IPS-18a (cell line): ENCODE results near the gene EPHA6.

Experiments
- H3K27ac ChIP-seq: one replicate; pipeline ENCODE4 v1.5.1; 2013; ENCODE audit warnings: low read length
- H3K27me3 ChIP-seq: one replicate; pipeline ENCODE4 v1.6.1; 2013; ENCODE audit warnings: mild to moderate bottlenecking, low read length; ENCODE audit not compliant: control insufficient read depth, insufficient read depth
- H3K36me3 ChIP-seq: one replicate; pipeline ENCODE4 v1.6.1; 2013; ENCODE audit warnings: low read depth, low read length; ENCODE audit not compliant: control insufficient read depth
- H3K4me1 ChIP-seq: one replicate; pipeline ENCODE4 v1.6.1; 2013; ENCODE audit warnings: low read depth, low read length; ENCODE audit not compliant: control insufficient read depth
- H3K4me3 ChIP-seq: one replicate; pipeline ENCODE4 v1.5.1; 2013; ENCODE audit warnings: low read length
- H3K9ac ChIP-seq: one replicate; pipeline ENCODE4 v1.6.1; 2013; ENCODE audit warnings: mild to moderate bottlenecking, low read length, moderate library complexity
- H3K9me3 ChIP-seq: one replicate; pipeline ENCODE4 v1.6.1; 2013; ENCODE audit warnings: low read depth, low read length; ENCODE audit not compliant: control insufficient read depth

EPHA6 gene

DNA sequence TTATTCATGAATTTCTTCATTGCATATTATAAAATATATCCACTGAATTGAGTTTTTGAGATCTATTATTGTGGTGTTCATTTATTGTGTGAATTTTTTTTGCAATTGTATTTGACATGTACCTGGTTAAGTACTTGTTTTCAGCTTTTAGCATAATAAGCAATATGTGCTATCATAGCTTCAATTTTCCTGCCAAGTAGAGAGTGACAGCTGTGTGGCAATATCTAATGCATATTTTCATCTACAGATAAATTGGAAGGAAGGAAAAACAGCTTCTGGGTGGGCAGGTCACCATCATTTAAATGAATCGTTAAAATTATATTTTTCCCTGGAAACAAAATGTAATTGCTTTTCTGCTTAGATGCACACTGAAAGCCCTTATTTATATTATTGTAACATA lies 296.9 kb downstream of the EPHA6 start:
- H3K27me3 ChIP-seq = no peaks in the 10 kb centered on the region
- H3K4me1 ChIP-seq = peaks cover 17% of the 10 kb centered on the region
- H3K4me3 ChIP-seq = no peak overlapping the region
- no peak overlapping the region for H3K27ac ChIP-seq
- H3K36me3 ChIP-seq = no peaks in the 10 kb centered on the region
- no peaks in the 10 kb centered on the region for H3K9me3 ChIP-seq
- H3K9ac ChIP-seq = no peak overlapping the region

DNA sequence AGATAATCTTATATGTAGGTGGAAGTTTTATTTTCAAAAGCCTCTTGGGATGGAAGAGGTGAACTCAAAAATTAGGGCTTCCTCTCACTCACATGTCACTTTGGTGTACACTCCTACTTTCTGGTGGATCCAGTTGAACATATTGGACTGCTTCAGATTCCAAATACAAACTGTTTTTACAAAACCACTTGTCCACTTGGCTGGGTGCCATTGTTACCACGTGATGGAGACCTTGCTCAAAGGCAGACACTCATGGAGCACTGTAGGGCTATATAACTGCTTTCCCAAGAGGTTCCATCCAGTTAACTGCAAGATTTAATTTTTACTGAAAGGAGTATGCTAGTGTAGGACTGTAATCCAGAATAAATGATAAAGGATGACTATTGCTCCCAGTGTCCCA lies 307.0 kb downstream of the EPHA6 start:
- Histone ChIP-seq H3K27ac (no peak overlapping the region), H3K4me1 (peaks cover 28% of the 10 kb centered on the region), H3K4me3 (no peak overlapping the region), H3K27me3 (no peaks in the 10 kb centered on the region), H3K36me3 (no peaks in the 10 kb centered on the region), H3K9ac (no peak overlapping the region), H3K9me3 (no peaks in the 10 kb centered on the region)

DNA sequence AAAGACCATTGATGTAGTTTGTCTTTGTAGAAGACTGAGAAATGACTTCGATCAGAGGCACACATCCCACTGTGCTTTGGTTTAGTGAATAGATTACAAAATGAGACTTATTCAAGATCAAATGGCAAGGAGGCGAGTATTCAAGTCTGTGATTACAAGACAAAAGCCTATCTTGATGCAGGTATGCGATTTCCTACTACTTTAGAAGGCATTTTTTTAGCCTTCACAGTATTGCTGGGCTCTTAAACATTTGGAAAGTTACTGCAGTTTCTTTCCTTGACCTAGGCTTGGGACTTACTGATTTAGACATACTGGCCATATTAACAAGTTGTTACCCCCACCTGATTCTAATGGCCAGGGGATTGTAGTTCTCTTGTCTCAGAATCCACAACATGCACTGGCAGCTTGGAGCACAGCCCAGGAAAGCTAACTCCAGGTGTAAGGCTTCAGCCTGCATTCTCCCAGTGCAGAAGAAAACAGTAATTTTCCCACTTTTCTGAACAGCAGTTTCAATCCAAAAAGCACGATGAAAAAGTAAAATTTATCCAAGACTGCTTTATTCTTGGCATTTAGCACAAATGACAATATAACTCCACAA lies 311.6 kb downstream of the EPHA6 start:
- H3K27ac ChIP-seq = peak overlapping the region; percentile 55
- peaks cover 37% of the 10 kb centered on the region for H3K4me1 ChIP-seq
- no peaks in the 10 kb centered on the region for H3K9me3 ChIP-seq
- peak overlapping the region; percentile 26 for H3K4me3 ChIP-seq
- H3K9ac ChIP-seq = peak overlapping the region; percentile 2
- no peaks in the 10 kb centered on the region for H3K27me3 ChIP-seq
- H3K36me3 ChIP-seq = no peaks in the 10 kb centered on the region

DNA sequence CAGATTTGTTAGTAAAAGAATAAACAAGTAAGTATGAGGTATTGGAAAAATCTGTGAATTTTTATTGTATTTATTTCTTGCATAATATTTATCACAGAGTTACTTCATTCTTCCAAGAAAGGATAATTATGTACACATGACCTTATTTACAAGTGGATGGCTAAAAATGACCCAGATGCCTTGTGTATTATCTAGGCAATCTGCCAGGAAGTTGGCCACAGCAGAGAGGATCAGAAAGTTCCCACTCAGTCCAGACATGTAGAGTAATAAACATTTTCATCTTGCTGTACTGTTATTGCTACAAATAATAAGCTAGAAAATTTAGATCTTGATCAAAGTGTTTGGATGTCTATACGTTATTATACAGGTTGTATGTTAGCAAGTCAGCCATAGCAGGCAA lies 317.1 kb downstream of the EPHA6 start:
- Histone ChIP-seq H3K4me1 (peaks cover 9% of the 10 kb centered on the region), H3K9ac (no peak overlapping the region), H3K27me3 (no peaks in the 10 kb centered on the region), H3K9me3 (no peaks in the 10 kb centered on the region), H3K27ac (no peak overlapping the region), H3K36me3 (no peaks in the 10 kb centered on the region), H3K4me3 (no peak overlapping the region)

DNA sequence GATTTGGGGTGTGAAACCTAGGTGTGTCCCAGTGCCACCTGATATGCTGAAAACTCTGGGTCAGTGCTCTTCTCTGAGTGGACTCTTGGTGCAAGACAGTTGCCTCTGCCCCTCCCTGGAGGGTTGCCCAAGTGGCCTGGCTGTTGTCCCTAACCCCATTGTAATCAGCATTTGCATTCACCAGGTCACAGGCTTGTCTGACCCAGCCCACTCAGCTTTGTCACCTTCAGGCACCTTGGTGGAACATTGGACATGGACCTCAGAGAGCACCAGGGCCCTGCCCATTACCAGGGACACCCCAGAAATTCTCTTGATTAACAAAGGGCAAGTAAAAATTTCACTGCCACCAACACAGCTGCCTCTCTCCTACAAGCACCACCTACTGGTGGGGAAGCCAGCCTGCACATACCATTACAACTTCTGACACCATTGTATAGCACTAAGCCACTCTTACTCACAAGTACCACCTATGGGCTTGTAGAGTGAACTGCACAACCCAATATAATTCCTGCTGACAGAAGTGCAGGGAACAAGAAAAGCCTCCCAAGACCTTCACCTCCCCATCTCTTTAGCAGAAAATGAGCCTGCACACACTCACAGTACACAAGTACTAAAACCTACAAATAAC lies 324.6 kb downstream of the EPHA6 start:
- H3K27ac ChIP-seq = no peak overlapping the region
- H3K4me1 ChIP-seq = no peaks in the 10 kb centered on the region
- H3K4me3 ChIP-seq = no peak overlapping the region
- H3K9ac ChIP-seq = no peak overlapping the region
- no peaks in the 10 kb centered on the region for H3K9me3 ChIP-seq
- no peaks in the 10 kb centered on the region for H3K36me3 ChIP-seq
- no peaks in the 10 kb centered on the region for H3K27me3 ChIP-seq

DNA sequence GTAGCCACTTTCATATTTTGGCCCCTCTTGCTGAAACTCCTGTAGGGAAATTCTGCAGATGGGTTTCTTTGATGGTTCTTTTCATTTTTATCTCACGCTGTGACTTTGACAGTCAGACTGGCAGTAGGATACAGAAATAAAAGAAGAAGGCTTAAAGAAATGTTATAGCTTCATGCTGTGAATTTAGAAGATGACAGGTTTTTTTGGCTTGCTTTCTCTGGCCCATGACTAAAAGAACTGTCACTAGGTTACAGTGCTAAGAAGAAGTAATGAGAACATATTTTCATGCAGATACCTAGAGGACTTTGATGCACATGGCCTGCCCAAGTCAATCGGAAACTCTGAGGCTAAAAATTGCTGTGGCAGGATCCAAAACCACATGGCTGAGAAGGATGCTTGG lies 334.5 kb downstream of the EPHA6 start:
- H3K4me1 ChIP-seq = no peaks in the 10 kb centered on the region
- no peak overlapping the region for H3K9ac ChIP-seq
- no peaks in the 10 kb centered on the region for H3K9me3 ChIP-seq
- H3K4me3 ChIP-seq = no peak overlapping the region
- H3K27ac ChIP-seq = no peak overlapping the region
- H3K27me3 ChIP-seq = no peaks in the 10 kb centered on the region
- H3K36me3 ChIP-seq = no peaks in the 10 kb centered on the region

GRCh38 chr3:97161169-97161568 lies 346.8 kb downstream of the EPHA6 start:
- H3K9ac ChIP-seq = no peak overlapping the region
- no peaks in the 10 kb centered on the region for H3K4me1 ChIP-seq
- H3K27ac ChIP-seq = no peak overlapping the region
- no peaks in the 10 kb centered on the region for H3K9me3 ChIP-seq
- H3K4me3 ChIP-seq = no peak overlapping the region
- H3K27me3 ChIP-seq = no peaks in the 10 kb centered on the region
- no peaks in the 10 kb centered on the region for H3K36me3 ChIP-seq

GRCh38 chr3:97177242-97177641 lies 362.8 kb downstream of the EPHA6 start:
- no peaks in the 10 kb centered on the region for H3K36me3 ChIP-seq
- no peaks in the 10 kb centered on the region for H3K27me3 ChIP-seq
- no peaks in the 10 kb centered on the region for H3K9me3 ChIP-seq
- no peaks in the 10 kb centered on the region for H3K4me1 ChIP-seq
- no peak overlapping the region for H3K9ac ChIP-seq
- H3K4me3 ChIP-seq = no peak overlapping the region
- no peak overlapping the region for H3K27ac ChIP-seq

DNA sequence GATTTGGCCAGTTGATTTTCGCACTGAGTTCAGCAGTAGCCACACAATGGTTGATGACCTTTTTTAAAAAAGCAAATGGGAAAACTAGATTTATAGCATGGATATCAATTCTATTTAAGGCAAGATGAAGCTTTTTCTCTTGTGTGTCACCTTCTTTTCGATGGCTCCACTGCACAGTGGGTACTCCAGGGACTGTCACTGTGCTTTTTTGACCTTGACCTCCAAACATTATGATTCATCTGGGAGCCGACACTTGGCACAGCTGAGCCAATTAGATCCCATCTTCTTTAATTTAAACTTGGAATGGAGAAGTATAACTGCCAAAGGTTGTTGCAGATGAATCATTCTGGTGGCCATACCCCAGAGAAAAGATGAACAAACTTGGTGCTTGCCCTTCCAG lies 367.3 kb downstream of the EPHA6 start:
- no peak overlapping the region for H3K9ac ChIP-seq
- H3K4me1 ChIP-seq = no peaks in the 10 kb centered on the region
- H3K9me3 ChIP-seq = no peaks in the 10 kb centered on the region
- H3K4me3 ChIP-seq = no peak overlapping the region
- H3K36me3 ChIP-seq = no peaks in the 10 kb centered on the region
- no peak overlapping the region for H3K27ac ChIP-seq
- H3K27me3 ChIP-seq = no peaks in the 10 kb centered on the region

DNA sequence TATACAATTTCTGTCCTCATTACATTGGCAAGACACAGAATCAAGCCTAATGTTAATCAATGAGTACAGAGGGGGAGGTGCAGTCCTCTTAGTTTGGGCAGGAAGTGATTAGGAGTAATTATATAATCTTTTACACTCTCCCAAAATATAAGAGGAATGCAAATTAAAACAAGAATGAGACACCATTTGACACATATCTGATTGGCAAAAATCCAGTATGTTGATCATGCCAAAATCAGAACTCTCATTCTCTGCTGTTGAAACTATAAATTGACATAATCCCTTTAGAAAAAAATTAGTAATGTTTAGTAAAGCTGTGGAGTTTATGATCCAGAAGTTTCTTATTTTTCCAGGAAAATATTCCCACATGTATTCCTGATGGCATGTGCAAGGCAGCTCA lies 373.4 kb downstream of the EPHA6 start:
- H3K36me3 ChIP-seq = no peaks in the 10 kb centered on the region
- H3K27ac ChIP-seq = no peak overlapping the region
- H3K9ac ChIP-seq = no peak overlapping the region
- no peaks in the 10 kb centered on the region for H3K9me3 ChIP-seq
- H3K27me3 ChIP-seq = no peaks in the 10 kb centered on the region
- no peak overlapping the region for H3K4me3 ChIP-seq
- H3K4me1 ChIP-seq = no peaks in the 10 kb centered on the region

GRCh38 chr3:97189835-97190234 lies 375.4 kb downstream of the EPHA6 start:
- Histone ChIP-seq H3K4me3 (no peak overlapping the region), H3K27me3 (no peaks in the 10 kb centered on the region), H3K9ac (no peak overlapping the region), H3K4me1 (no peaks in the 10 kb centered on the region), H3K27ac (no peak overlapping the region), H3K9me3 (no peaks in the 10 kb centered on the region), H3K36me3 (no peaks in the 10 kb centered on the region)

DNA sequence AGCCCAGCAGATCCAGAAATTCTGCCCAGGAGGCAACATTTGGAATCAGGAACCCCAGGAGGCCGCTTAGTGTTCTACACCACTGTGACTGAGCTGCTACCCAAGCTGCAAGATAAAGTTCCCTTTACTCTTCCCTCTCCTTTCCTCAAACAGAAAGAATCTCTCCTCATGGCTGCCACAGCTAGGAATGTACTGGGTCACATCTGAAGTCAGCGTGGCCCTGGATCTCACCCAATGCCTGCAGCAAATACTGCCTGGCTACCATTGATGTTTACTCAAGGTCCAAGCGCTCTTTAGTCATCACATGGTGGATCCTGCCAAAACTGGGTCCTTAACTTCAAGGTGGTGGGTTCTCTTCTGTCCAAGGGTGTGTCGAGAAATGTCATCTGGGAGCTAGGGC lies 382.7 kb downstream of the EPHA6 start:
- Histone ChIP-seq H3K9me3 (no peaks in the 10 kb centered on the region), H3K36me3 (no peaks in the 10 kb centered on the region), H3K4me3 (no peak overlapping the region), H3K27ac (no peak overlapping the region), H3K27me3 (no peaks in the 10 kb centered on the region), H3K4me1 (no peaks in the 10 kb centered on the region), H3K9ac (no peak overlapping the region)
